ENCODE measurements around the gene GRK5. TPM values are rescaled to one million over a fixed set of nuclear protein-coding genes. Genes with fewer than 3 reads are reported as not detected.

The GRK5 gene
- total RNA-seq, 2 donors from 2014 or later, result 18.9 to 28.2 TPM

DNA sequence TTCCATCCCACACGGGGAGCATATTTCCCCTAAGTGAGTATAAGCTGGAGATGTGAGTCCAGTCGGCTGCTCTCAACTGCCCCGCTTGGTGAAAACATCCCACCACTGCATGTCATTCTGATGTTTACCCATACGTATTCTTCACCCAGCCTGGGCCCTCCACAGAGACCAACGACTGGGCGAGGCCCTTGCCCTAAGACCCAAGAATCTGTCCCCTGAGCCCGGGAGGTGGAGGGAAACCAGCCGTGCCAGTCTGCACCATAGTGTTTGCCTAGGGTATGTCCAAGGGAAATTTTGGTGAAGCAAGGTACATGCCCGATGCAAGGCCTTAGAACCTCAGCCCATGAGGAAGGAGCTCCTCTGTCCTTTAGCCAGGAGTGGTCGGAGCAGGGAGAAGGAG is 267.2 kb downstream of the GRK5 start:
- Mint-ChIP-seq H3K4me1 (peaks cover 19% of the 10 kb centered on the region), H3K9me3 (no peaks in the 10 kb centered on the region), H3K4me3 (no peak overlapping the region), H3K36me3 (ENCODE audit: low read depth) (no peaks in the 10 kb centered on the region), H3K27ac (no peak overlapping the region), H3K27me3 (no peaks in the 10 kb centered on the region)
- no peak for ATAC-seq (replicated peaks)

DNA sequence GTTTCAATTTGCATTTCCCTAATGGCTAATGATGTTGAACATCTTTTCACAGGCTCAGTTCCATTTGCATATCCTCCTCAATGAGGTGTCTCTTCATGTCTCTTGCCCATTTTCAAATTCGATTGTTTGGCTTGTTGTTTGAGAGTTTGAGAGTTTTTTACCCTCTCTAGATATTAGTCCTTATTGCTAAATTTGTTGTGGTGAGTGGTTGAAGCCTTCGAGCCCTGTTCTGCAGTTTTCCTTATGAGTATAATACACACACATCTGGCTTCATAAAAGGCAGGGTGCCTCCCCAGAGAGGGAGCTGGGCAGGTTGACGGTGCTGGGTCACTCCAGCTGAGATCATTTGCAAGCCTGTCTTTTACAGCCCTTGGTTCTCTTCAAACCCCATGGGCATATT is 270.1 kb downstream of the GRK5 start:
- Mint-ChIP-seq H3K36me3 (ENCODE audit: low read depth) (no peaks in the 10 kb centered on the region), H3K27me3 (no peaks in the 10 kb centered on the region), H3K9me3 (no peaks in the 10 kb centered on the region), H3K27ac (peak overlapping the region; percentile 40), H3K4me3 (peak overlapping the region; percentile 50), H3K4me1 (peaks cover 19% of the 10 kb centered on the region)
- ATAC-seq (replicated peaks), result peak; percentile 36

- no peaks in the 10 kb centered on the region for H3K27me3 Mint-ChIP-seq
- H3K9me3 Mint-ChIP-seq, result no peaks in the 10 kb centered on the region
- H3K36me3 Mint-ChIP-seq (ENCODE audit: low read depth), result no peaks in the 10 kb centered on the region
- peak overlapping the region; percentile 50 for H3K4me3 Mint-ChIP-seq
- peak overlapping the region; percentile 52 for H3K27ac Mint-ChIP-seq
- H3K4me1 Mint-ChIP-seq, result peaks cover 19% of the 10 kb centered on the region
- ATAC-seq (replicated peaks), result peak; percentile 94
These were observed 270.9 kb downstream of the GRK5 start for GRCh38 chr10:119478111-119478802.

DNA sequence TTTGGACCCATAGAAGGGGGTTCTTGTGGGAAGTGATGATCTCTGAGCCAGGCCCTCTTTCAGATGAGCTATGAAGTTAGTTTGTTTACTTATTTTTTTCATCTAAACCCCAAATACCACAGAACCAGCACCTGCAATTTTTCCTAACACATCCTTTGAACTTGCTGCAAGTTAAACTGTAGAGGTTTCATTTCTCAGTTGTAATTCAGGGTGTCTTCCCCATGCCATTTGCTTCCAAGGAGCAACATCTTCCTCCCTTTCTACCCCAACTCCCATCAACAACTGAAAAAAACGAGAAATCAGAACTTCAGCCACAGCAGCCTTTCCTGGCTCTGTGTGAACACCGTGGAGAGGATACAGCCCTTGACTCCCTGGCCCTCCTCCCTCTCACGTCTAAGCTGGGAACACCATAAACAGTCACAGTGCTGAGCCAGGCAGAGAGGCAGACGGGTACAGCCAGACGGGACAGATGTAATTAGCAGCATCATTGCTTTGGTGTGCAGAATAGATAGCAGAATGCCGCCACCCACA is 271.5 kb downstream of the GRK5 start:
- H3K9me3 Mint-ChIP-seq, result no peaks in the 10 kb centered on the region
- peak; percentile 35 for ATAC-seq (replicated peaks)
- peaks cover 19% of the 10 kb centered on the region for H3K4me1 Mint-ChIP-seq
- no peaks in the 10 kb centered on the region for H3K27me3 Mint-ChIP-seq
- peak overlapping the region; percentile 52 for H3K27ac Mint-ChIP-seq
- H3K36me3 Mint-ChIP-seq (ENCODE audit: low read depth), result no peaks in the 10 kb centered on the region
- peak overlapping the region; percentile 50 for H3K4me3 Mint-ChIP-seq

DNA sequence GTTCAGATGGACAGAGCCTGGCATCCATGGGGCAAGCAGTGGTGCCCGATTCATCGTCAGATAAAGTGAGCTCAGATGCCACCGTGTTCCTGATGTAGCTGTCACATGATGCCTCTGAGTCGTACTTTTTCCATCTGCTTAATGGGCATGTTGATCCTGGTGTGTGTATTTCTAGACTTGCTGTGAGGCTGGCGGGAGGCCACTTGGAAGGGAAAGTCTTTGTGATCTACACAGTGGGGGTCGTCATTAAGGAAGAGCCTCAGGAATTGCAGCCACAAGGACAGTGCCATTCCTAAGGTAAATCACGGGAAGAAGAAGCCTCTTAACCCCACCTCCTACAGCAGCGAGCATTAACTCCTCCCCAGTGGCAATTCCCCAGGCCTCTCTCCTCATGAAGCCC is 272.2 kb downstream of the GRK5 start:
- peaks cover 19% of the 10 kb centered on the region for H3K4me1 Mint-ChIP-seq
- ATAC-seq (replicated peaks), result no peak
- H3K27me3 Mint-ChIP-seq, result no peaks in the 10 kb centered on the region
- no peaks in the 10 kb centered on the region for H3K36me3 Mint-ChIP-seq (ENCODE audit: low read depth)
- no peak overlapping the region for H3K4me3 Mint-ChIP-seq
- no peaks in the 10 kb centered on the region for H3K9me3 Mint-ChIP-seq
- H3K27ac Mint-ChIP-seq, result no peak overlapping the region

- no peaks in the 10 kb centered on the region for H3K9me3 Mint-ChIP-seq
- ATAC-seq (replicated peaks), result no peak
- peaks cover 19% of the 10 kb centered on the region for H3K4me1 Mint-ChIP-seq
- H3K4me3 Mint-ChIP-seq, result no peak overlapping the region
- H3K36me3 Mint-ChIP-seq (ENCODE audit: low read depth), result no peaks in the 10 kb centered on the region
- no peak overlapping the region for H3K27ac Mint-ChIP-seq
- no peaks in the 10 kb centered on the region for H3K27me3 Mint-ChIP-seq
These were observed 273.3 kb downstream of the GRK5 start for GRCh38 chr10:119480667-119481066.

GRCh38 chr10:119481781-119482426 is 274.5 kb downstream of the GRK5 start:
- ATAC-seq (replicated peaks), result no peak
- Mint-ChIP-seq H3K36me3 (ENCODE audit: low read depth) (no peaks in the 10 kb centered on the region), H3K4me3 (no peak overlapping the region), H3K9me3 (no peaks in the 10 kb centered on the region), H3K27ac (no peak overlapping the region), H3K27me3 (no peaks in the 10 kb centered on the region), H3K4me1 (peaks cover 19% of the 10 kb centered on the region)

DNA sequence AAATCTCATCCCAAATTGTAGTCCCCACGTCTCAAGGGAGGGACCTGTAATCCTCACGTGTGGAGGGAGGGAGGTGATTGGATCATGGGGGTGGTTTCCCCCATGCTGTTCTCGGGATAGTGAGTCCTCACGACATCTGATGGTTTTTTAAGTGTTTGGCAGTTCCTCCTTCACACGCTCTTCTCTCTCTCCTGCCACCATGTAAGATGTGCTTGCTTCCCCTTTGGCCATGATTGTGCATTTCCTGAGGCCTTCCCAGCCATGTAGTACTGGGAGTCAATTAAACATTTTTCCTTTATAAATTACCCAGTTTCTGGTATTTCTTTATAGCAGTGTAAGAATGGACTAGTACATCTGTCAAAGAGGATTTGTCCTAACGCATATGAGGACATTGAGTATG is 275.6 kb downstream of the GRK5 start:
- no peak overlapping the region for H3K4me3 Mint-ChIP-seq
- no peaks in the 10 kb centered on the region for H3K36me3 Mint-ChIP-seq (ENCODE audit: low read depth)
- H3K27me3 Mint-ChIP-seq, result no peaks in the 10 kb centered on the region
- no peak overlapping the region for H3K27ac Mint-ChIP-seq
- no peaks in the 10 kb centered on the region for H3K9me3 Mint-ChIP-seq
- peaks cover 9% of the 10 kb centered on the region for H3K4me1 Mint-ChIP-seq
- ATAC-seq (replicated peaks), result no peak

DNA sequence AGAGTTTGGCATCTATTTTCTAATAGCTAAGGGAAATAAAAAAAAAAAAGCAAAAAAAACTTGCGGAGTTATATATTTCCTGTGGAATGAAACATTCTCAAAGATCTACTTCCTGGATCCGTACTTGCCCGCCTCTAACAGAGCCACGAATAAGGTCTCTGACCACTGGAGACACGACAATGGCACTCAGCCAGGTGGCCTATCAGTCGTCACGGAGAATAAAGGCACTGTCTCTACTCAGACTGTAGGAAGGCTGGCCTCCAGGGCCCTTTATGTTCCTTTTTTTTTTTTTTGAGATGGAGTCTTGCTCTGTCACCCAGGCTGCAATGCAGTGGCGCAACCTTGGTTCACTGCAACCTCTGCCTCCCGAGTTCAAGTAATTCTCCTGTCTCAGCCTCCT is 276.5 kb downstream of the GRK5 start:
- Mint-ChIP-seq H3K4me3 (no peak overlapping the region), H3K27me3 (no peaks in the 10 kb centered on the region), H3K27ac (no peak overlapping the region), H3K36me3 (ENCODE audit: low read depth) (no peaks in the 10 kb centered on the region), H3K9me3 (no peaks in the 10 kb centered on the region), H3K4me1 (peaks cover 4% of the 10 kb centered on the region)
- ATAC-seq (replicated peaks), result no peak

GRCh38 chr10:119488675-119489074 is 281.3 kb downstream of the GRK5 start:
- Mint-ChIP-seq H3K9me3 (no peaks in the 10 kb centered on the region), H3K27me3 (no peaks in the 10 kb centered on the region), H3K4me1 (peaks cover 3% of the 10 kb centered on the region), H3K36me3 (ENCODE audit: low read depth) (no peaks in the 10 kb centered on the region), H3K27ac (peak overlapping the region; percentile 81), H3K4me3 (peak overlapping the region; percentile 74)
- no peak for ATAC-seq (replicated peaks)

- H3K36me3 Mint-ChIP-seq (ENCODE audit: low read depth), result no peaks in the 10 kb centered on the region
- H3K4me1 Mint-ChIP-seq, result peaks cover 10% of the 10 kb centered on the region
- H3K4me3 Mint-ChIP-seq, result peak overlapping the region; percentile 74
- peak overlapping the region; percentile 81 for H3K27ac Mint-ChIP-seq
- H3K9me3 Mint-ChIP-seq, result no peaks in the 10 kb centered on the region
- no peaks in the 10 kb centered on the region for H3K27me3 Mint-ChIP-seq
- no peak for ATAC-seq (replicated peaks)
These were observed 282.6 kb downstream of the GRK5 start for GRCh38 chr10:119489991-119490326.

DNA sequence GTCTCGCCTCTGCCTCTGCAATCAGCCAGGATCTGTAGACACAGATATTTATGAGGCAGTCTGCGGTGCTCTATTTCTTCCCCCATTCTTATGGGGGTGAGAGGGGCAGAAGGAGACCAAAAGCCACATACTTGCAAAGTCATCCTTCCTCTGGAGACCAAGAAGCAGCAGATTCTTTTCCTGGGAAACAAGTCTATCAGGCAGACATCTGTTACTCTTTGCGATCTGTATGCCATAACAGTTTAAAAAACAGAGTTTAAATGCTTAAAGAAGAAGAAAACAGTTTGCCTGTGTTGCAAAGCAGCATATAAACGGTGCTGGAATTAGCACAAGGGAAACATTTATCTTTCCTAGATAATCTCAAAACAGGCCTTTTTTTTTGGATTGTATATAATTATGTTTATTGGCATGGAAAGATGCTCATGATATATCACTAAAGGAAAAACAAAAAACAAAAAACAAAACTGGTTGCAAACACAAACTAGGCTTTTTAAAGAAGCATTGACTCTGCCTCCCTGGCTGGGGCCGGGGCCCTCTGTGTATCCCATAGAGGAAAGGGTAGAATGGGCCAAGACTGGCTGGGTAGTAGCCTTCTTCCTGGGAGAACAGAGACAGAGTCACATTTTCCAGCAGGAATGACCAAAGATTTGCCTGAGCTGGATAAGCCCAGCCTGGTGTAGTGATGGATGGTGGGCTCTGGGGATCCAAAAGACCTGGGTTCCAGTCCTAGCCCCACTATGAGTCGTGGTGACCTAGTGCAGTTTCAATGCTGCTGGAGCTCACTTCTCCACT is 284.8 kb downstream of the GRK5 start:
- Mint-ChIP-seq H3K4me3 (no peak overlapping the region), H3K27ac (no peak overlapping the region), H3K9me3 (no peaks in the 10 kb centered on the region), H3K4me1 (peaks cover 25% of the 10 kb centered on the region), H3K36me3 (ENCODE audit: low read depth) (no peaks in the 10 kb centered on the region), H3K27me3 (no peaks in the 10 kb centered on the region)
- no peak for ATAC-seq (replicated peaks)

DNA sequence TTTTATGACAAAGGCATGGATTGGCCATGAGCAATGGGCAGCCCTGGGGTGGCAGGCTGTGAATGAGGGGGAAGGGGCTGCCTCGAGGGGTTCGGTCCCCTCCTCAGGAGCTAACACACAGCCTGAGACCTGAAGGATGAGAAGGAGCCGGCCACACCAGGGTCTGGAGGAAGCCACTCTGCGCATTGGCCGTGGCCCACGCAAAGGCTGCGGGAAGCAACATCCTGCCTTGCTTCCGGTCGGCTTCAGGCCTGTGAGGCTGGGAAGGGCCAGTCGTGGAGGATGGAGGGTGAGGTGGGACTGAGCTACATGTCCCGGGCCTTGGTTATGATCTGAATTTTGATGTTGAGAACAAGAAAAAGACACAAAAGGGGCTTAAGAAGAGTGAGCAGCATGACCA is 285.8 kb downstream of the GRK5 start:
- Mint-ChIP-seq H3K9me3 (no peaks in the 10 kb centered on the region), H3K27me3 (no peaks in the 10 kb centered on the region), H3K36me3 (ENCODE audit: low read depth) (peaks cover 7% of the 10 kb centered on the region), H3K27ac (peak overlapping the region; percentile 79), H3K4me1 (peaks cover 25% of the 10 kb centered on the region), H3K4me3 (peak overlapping the region; percentile 36)
- ATAC-seq (replicated peaks), result no peak

GRCh38 chr10:119494236-119495020 is 287.1 kb downstream of the GRK5 start:
- no peak for ATAC-seq (replicated peaks)
- Mint-ChIP-seq H3K27me3 (no peaks in the 10 kb centered on the region), H3K4me3 (peak overlapping the region; percentile 14), H3K36me3 (ENCODE audit: low read depth) (peaks cover 19% of the 10 kb centered on the region), H3K4me1 (peaks cover 34% of the 10 kb centered on the region), H3K9me3 (no peaks in the 10 kb centered on the region), H3K27ac (peak overlapping the region; percentile 10)

All from activated T-helper 17 cell treated with anti-CD3 and anti-CD28 coated beads, Interleukin-2, amount 50 U/mL, for 72 hours (primary cell).